Tibial nerve (tissue), 3 donors: Measurements from ENCODE around the gene HADHA.

Experiments used
- POLR2A ChIP-seq, 2 donors: fragments of 450-650 bp; IDR thresholded peaks; one replicate each; pipeline ENCODE4 v1.6.1; 2017; ENCODE audit warnings: antibody characterized with exemption in 2 of 2, mild to moderate bottlenecking in 2 of 2, moderate library complexity in 2 of 2
- TF ChIP-seq, protein P1 (sequence below), 5 experiments: fragments of 200-600 bp in 3 of 5; fragments of 450-650 bp in 2 of 5; sonication (generic) in 3 of 5; IDR thresholded peaks; one replicate each; pipeline ENCODE4 v1.5.1; 2016 to 2019; ENCODE audit warnings: antibody characterized with exemption in 5 of 5, mild to moderate bottlenecking in 3 of 5, moderate library complexity in 2 of 5

DNA sequence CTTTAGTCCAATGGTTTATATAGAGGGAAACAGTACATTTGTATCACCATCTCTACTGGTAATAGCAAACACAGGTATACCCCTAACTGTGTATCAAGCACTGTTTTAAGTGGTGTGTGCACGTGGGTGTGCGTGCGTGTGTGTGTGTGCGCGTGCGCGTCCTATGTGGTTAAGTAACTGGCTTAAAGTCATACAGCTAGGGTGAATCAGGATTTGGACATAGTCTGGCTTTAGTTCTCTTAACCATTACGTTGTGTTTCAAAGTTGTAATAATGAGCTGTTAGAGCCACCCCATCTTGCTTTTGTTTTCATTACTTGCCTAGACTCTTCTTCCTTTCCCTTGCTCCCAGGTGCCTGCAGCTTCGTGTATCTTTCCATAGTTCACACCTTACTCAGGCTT lies 2.4 kb upstream of the HADHA start:
- TF ChIP-seq, protein P1, sequence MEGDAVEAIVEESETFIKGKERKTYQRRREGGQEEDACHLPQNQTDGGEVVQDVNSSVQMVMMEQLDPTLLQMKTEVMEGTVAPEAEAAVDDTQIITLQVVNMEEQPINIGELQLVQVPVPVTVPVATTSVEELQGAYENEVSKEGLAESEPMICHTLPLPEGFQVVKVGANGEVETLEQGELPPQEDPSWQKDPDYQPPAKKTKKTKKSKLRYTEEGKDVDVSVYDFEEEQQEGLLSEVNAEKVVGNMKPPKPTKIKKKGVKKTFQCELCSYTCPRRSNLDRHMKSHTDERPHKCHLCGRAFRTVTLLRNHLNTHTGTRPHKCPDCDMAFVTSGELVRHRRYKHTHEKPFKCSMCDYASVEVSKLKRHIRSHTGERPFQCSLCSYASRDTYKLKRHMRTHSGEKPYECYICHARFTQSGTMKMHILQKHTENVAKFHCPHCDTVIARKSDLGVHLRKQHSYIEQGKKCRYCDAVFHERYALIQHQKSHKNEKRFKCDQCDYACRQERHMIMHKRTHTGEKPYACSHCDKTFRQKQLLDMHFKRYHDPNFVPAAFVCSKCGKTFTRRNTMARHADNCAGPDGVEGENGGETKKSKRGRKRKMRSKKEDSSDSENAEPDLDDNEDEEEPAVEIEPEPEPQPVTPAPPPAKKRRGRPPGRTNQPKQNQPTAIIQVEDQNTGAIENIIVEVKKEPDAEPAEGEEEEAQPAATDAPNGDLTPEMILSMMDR (IDR thresholded peaks at IDR 0.05): no peak
- TF ChIP-seq POLR2A (IDR thresholded peaks at IDR 0.05): no peak
